GM19452 (cell line): ENCODE results near the gene NTM.

Experiments used
- ATAC-seq: cut with Tn5 transposase; IDR thresholded peaks from one replicate; pipeline ENCODE4 v1.9.1; 2021; ENCODE audit not compliant: unreplicated experiment

The NTM gene

GRCh38 chr11:131683666-131684065 lies 313.3 kb downstream of the NTM start:
- ATAC-seq, result no peak

DNA sequence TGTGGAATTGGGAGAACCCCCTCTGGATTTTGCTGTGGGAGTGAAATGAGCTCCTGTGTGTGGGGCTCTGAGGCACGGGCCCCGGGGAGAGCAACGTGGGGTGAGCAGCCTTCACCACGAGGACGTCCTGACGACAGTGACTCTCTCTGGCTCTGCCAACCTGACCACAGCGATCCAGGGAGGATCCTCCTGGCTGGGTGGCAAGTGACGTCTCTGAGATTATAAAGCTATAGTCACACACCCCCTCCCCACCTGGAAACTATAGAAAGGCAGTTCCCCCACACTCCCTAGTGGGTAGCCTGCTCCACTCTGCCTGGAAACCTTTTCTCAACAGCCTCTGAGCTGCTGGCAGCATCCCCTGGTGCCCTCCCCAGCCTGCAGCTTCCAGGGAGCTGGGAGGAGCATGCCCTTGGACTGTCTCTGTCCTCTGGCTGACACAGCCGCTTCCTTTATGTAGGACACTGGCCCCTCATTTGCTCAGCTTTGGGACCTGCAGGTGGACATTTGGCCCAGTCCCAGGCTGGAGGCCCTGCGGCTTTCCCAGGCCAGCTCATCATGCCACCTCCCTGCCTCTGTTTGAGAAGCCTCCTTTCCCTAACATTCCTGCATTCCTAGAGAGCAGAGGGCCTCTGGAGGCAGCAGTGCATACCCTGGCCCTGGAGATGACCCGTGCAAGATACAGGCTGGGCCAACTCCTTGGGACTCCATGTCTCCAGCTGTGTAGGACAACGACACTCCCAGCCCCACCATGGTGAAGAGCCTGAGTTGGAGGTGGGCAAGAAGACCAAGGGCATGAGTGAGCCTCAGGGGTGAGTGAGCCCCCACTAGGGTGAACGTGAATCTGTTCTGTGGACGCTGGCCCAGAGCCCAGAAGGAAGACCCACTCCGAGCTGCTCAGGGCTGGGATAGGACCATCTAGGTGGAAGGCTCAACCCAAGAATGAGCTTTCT lies 314.0 kb downstream of the NTM start:
- no peak for ATAC-seq

GRCh38 chr11:131685206-131685605 lies 314.8 kb downstream of the NTM start:
- no peak for ATAC-seq

DNA sequence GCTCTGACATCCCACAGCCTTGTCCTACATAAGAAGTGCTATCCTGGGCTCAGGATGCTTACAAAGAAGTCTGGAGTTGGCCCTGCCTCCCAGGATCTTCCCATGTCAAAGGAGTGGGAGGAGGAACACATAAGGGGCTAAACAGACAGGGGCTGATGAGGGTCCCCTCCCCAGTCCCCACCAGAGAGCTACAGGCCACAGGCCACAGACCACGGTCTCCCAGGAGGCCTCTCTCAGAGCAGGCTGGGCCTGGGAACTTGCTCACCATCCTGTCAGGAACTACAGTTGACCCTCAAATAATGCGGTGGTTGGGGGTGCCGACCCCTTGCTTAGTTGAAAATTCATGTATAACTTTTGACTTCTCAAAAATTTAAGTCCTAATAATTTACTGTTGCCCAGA lies 315.5 kb downstream of the NTM start:
- no peak for ATAC-seq

GRCh38 chr11:131686836-131687235 lies 316.4 kb downstream of the NTM start:
- no peak for ATAC-seq

DNA sequence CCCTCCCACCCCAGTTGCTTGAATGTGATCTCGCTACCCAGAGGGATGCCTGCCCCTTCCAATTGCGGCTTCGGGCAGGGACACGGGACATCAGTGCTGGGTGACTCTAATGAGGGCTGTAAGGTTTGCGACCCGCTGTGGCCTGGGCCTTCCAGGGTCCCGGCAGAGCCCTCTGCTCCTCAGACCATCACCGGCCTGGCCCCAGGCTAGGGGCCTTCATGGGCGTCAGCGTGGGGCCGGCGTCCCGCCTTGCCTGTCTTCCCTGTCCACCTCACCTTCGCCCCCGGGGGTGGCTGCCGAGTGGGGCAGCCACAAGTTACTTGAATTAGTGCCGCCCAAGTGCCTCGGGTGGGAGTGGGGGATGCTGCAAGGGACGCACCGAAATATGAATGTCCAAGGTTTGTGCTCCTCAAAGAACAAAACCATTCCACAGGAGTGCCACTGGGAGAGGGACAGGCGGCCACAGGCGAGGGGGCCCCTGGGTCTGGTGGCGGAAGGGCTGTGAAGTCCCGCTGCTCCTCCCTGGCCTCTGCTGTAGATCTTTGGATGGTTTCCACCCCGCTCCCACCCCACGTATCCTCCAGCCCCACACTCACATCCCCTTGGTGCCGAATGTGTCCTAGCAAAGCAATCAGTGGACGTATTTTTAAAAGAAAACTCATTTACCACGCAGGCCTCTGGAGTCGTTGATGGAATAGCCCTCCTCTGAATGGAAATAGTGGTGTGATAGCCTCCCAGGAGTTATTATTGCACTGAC lies 317.1 kb downstream of the NTM start:
- no peak for ATAC-seq

GRCh38 chr11:131688048-131688693 lies 317.8 kb downstream of the NTM start:
- ATAC-seq, result no peak

GRCh38 chr11:131689049-131689925 lies 318.9 kb downstream of the NTM start:
- no peak for ATAC-seq

- no peak for ATAC-seq
Measured at GRCh38 chr11:131690362-131690761, 319.9 kb downstream of the NTM start.

GRCh38 chr11:131690776-131691175 lies 320.4 kb downstream of the NTM start:
- ATAC-seq, result no peak

GRCh38 chr11:131691181-131692041 lies 321.0 kb downstream of the NTM start:
- ATAC-seq, result no peak

DNA sequence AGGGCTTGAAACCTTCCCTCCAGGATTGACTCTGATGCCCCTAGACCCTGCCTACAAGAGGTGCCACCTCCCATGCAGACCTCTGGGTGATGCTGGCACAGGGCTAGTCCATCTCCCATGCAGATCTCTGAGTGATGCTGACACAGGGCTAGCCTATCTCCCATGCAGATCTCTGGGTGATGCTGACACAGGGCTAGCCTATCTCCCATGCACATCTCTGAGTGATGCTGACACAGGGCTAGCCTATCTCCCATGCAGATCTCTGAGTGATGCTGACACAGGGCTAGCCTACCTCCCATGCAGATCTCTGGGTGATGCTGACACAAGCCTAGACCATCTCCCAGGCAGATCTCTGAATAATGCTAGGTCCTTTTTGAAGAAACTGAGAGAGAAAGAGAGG lies 321.7 kb downstream of the NTM start:
- no peak for ATAC-seq

DNA sequence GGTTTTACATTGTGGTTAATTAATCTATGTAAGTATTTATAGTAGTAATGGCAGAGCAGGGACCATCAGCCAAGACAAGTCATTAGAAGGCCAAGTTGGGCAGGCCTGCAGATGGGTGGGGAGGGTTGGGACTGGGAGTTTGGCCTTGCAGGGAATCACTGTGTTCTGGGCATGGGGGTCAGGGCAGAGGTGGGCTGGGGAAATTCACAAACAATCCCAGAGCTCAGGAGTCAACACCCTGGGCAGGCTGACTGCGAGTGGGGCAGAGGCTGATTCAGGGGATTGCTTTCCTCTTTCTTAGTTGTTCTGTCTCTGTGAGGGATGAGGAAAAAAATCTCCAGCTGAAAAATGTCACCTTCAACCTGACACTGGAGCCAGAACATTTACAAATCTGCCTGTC lies 322.5 kb downstream of the NTM start:
- no peak for ATAC-seq

GRCh38 chr11:131693756-131694155 lies 323.3 kb downstream of the NTM start:
- ATAC-seq, result no peak

- ATAC-seq, result peak; percentile 95
Measured at GRCh38 chr11:131694526-131695424, 324.4 kb downstream of the NTM start.

DNA sequence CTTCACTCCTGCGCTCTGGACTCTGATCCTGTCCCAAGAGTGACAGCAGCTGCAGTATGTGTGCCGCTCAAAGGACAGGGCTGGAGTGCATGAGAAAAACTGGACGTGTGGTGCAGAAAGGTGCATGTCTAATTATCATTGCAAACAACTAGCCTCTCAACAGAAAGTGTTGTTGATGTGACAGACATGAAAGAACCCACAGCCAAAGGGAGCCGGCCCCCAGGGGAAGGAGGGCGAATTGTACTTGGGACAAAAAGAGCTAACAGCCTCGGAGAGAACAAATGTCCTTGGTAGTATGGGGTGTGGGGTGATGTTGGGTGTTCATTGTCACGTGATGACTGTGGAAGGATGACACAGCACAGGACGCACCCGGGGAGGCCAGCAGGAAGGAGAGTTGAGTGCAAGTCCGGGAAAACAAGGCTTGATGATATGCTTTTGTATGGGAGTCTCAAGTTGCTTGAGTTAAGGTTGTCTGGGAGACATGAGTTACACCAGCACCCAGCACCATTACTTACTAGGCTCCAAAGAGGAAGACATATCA lies 325.5 kb downstream of the NTM start:
- ATAC-seq, result no peak

GRCh38 chr11:131696690-131697089 lies 326.3 kb downstream of the NTM start:
- ATAC-seq, result no peak

DNA sequence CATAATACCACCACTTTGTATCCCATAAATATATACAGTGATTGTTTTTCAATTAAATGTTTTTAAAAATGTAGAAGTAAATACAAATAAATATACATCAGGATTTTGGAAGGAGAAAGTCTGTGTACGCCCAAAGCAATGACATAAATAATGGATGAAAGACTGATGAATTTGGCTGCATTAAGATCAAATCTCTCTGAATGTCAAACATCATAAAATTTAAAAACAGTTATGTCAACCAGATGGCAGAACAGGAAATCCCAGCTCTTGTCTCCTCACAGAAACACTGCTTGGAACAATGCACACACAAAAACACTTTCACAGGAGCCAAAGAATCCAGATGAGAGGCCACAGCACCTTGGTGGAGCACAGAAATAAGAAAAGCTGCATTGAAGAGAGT lies 332.9 kb downstream of the NTM start:
- ATAC-seq, result no peak
